ENCODE results near the gene BPIFB6. TPM values are rescaled to one million over a fixed set of nuclear protein-coding genes. Genes with fewer than 3 reads are reported as not detected.

BPIFB6 gene
- total RNA-seq, 1 experiment from 2014 or later: not detected

DNA sequence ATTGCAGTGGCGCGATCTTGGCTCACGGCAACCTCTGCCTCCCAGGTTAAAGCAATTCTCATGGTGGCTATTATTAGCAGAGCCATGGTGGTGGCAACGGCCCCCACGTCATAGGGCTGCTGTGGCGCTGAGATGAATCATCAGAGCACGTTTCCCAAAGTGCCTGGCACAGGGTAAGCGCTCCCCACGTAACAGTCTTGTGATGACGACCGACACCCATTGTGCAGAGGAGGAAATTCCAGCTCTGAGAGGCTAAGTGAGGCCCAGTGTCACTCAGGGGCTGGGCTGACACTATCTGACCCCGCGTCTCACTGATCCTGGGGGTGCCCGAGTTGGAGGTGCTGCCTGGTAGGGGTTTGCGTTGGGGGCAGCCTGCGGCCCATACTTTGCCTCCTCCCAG, 43.4 kb upstream of the BPIFB6 start:
- CTCF ChIA-PET: no interaction called here
- BruUV-seq (replicated peaks): no TSS peak
- ATAC-seq (no peak), DNase-seq (no peak)
- TF ChIP-seq EZH2 (IDR thresholded peaks at IDR 0.05; ENCODE audit: low read length, unreplicated experiment): no peak
- TF ChIP-seq, protein P1, sequence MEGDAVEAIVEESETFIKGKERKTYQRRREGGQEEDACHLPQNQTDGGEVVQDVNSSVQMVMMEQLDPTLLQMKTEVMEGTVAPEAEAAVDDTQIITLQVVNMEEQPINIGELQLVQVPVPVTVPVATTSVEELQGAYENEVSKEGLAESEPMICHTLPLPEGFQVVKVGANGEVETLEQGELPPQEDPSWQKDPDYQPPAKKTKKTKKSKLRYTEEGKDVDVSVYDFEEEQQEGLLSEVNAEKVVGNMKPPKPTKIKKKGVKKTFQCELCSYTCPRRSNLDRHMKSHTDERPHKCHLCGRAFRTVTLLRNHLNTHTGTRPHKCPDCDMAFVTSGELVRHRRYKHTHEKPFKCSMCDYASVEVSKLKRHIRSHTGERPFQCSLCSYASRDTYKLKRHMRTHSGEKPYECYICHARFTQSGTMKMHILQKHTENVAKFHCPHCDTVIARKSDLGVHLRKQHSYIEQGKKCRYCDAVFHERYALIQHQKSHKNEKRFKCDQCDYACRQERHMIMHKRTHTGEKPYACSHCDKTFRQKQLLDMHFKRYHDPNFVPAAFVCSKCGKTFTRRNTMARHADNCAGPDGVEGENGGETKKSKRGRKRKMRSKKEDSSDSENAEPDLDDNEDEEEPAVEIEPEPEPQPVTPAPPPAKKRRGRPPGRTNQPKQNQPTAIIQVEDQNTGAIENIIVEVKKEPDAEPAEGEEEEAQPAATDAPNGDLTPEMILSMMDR (conservative IDR thresholded peaks at IDR 0.05; ENCODE audit: low read depth, low read length): no peak
- no peak for TF ChIP-seq EZH2phosphoT487 (IDR thresholded peaks at IDR 0.05; ENCODE audit: borderline replicate concordance, low read length)
- Histone ChIP-seq H3K4me3 (ENCODE audit: low read length) (no peak overlapping the region), H3K4me1 (ENCODE audit: insufficient read depth, low read length) (no peaks in the 10 kb centered on the region), H3F3A (ENCODE audit: low read length, unreplicated experiment) (no peaks in the 10 kb centered on the region), H2AFZ (ENCODE audit: low read length) (no peak overlapping the region), H4K20me1 (ENCODE audit: low read length) (no peaks in the 10 kb centered on the region), H3K9ac (ENCODE audit: low read length) (no peak overlapping the region), H3K27ac (ENCODE audit: low read length) (no peak overlapping the region), H3K27me3 (ENCODE audit: low read length) (peaks cover 32% of the 10 kb centered on the region), H3K79me2 (ENCODE audit: low read length) (no peaks in the 10 kb centered on the region), H3K9me2 (replicated peaks; ENCODE audit: low read length) (no peaks in the 10 kb centered on the region), H3K4me2 (ENCODE audit: low read length) (no peak overlapping the region), H3K36me3 (ENCODE audit: low read depth, low read length) (no peaks in the 10 kb centered on the region), H3K9me3 (ENCODE audit: low read length) (no peaks in the 10 kb centered on the region)
- intact Hi-C loops (cut with micrococcal nuclease): no loop called here
- POLR2A ChIA-PET (ENCODE audit: unreplicated experiment): no interaction called here

DNA sequence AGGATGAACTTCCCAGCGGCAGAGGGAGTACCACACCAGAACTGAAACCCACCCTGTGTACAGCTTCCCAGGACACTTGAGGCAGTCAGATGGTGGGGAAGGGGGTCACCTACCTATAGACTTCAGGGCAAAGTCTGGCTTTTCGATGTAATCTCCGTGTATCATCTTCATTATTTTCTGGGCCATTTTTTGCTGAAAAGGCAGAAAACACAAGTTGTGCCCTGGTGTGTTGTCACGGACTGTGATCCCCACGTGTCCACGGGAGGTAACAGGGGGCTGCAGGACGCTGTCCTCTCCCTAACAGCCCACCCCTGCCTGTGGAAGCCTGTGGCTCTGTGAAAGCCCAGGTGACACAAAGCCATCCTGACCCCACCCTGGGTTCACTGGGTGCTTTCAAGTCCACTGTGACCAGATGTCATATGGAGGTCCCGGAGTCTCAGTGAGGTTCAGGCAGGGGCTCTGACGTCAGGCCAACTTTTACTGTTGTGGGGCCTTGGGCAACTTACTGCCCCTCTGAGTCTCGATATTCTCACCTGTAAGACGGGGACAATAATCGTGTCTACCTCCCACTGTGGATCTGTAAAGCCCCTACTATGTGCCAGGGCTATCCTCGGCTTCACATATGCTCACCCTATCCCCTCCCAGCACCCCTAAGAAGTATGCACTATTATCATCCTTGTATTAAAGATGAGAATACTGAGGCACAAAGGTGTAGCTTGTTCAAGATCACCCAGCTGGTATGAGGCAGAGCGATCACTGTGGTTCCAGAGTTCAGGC, 41.8 kb upstream of the BPIFB6 start:
- CTCF ChIA-PET: no interaction called here
- Histone ChIP-seq H4K20me1 (ENCODE audit: low read length) (no peaks in the 10 kb centered on the region), H3K4me3 (ENCODE audit: low read length) (no peak overlapping the region), H3K79me2 (ENCODE audit: low read length) (no peaks in the 10 kb centered on the region), H2AFZ (ENCODE audit: low read length) (no peak overlapping the region), H3K36me3 (ENCODE audit: low read depth, low read length) (no peaks in the 10 kb centered on the region), H3K27ac (ENCODE audit: low read length) (no peak overlapping the region), H3K4me2 (ENCODE audit: low read length) (no peak overlapping the region), H3K9me3 (ENCODE audit: low read length) (no peaks in the 10 kb centered on the region), H3F3A (ENCODE audit: low read length, unreplicated experiment) (no peaks in the 10 kb centered on the region), H3K4me1 (ENCODE audit: insufficient read depth, low read length) (no peaks in the 10 kb centered on the region), H3K27me3 (ENCODE audit: low read length) (peaks cover 42% of the 10 kb centered on the region), H3K9me2 (replicated peaks; ENCODE audit: low read length) (no peaks in the 10 kb centered on the region), H3K9ac (ENCODE audit: low read length) (no peak overlapping the region)
- DNase-seq (no peak), ATAC-seq (no peak)
- POLR2A ChIA-PET (ENCODE audit: unreplicated experiment): no interaction called here
- BruUV-seq (replicated peaks): no TSS peak
- TF ChIP-seq EZH2phosphoT487 (IDR thresholded peaks at IDR 0.05; ENCODE audit: borderline replicate concordance, low read length): no peak
- TF ChIP-seq, protein P1 (conservative IDR thresholded peaks at IDR 0.05; ENCODE audit: low read depth, low read length): no peak
- TF ChIP-seq EZH2 (IDR thresholded peaks at IDR 0.05; ENCODE audit: low read length, unreplicated experiment): no peak
- intact Hi-C loops (cut with micrococcal nuclease): no loop called here

DNA sequence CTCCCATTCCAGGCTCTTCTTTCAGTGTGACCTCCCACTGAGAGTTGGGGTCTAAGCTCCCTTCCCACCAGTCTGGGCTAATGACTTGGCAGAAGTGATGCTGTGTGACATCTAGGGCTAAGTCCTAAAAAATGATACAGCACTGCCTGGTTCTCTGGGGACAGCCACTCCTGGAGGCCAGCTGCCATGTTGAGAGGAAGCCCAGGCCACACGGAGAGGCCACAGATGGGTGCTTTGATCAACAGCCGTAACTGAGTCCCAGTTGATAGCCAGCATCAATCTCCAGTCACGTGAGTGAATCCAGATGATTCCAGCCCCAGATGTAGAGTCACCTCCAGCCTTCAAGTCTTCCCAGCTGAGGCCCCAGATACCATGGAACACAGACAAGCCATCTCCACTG, 41.0 kb upstream of the BPIFB6 start:
- TF ChIP-seq EZH2phosphoT487 (IDR thresholded peaks at IDR 0.05; ENCODE audit: borderline replicate concordance, low read length) (no peak), EZH2 (IDR thresholded peaks at IDR 0.05; ENCODE audit: low read length, unreplicated experiment) (no peak)
- TF ChIP-seq, protein P1 (conservative IDR thresholded peaks at IDR 0.05; ENCODE audit: low read depth, low read length): no peak
- H3K27me3 ChIP-seq (ENCODE audit: low read length): peaks cover 48% of the 10 kb centered on the region

More for the DNA sequence above, 41.0 kb upstream of the BPIFB6 start:
- no TSS peak for BruUV-seq (replicated peaks)
- Histone ChIP-seq H3K9me3 (ENCODE audit: low read length) (no peaks in the 10 kb centered on the region), H4K20me1 (ENCODE audit: low read length) (no peaks in the 10 kb centered on the region), H3K36me3 (ENCODE audit: low read depth, low read length) (no peaks in the 10 kb centered on the region), H3K79me2 (ENCODE audit: low read length) (no peaks in the 10 kb centered on the region), H2AFZ (ENCODE audit: low read length) (no peak overlapping the region), H3F3A (ENCODE audit: low read length, unreplicated experiment) (no peaks in the 10 kb centered on the region), H3K27ac (ENCODE audit: low read length) (no peak overlapping the region), H3K9me2 (replicated peaks; ENCODE audit: low read length) (no peaks in the 10 kb centered on the region), H3K9ac (ENCODE audit: low read length) (no peak overlapping the region), H3K4me1 (ENCODE audit: insufficient read depth, low read length) (no peaks in the 10 kb centered on the region), H3K4me2 (ENCODE audit: low read length) (no peak overlapping the region), H3K4me3 (ENCODE audit: low read length) (no peak overlapping the region)
- ChIA-PET POLR2A (ENCODE audit: unreplicated experiment) (no interaction called here), CTCF (no interaction called here)
- intact Hi-C loops (cut with micrococcal nuclease): no loop called here
- DNase-seq (no peak), ATAC-seq (no peak)

All from PC-3 (cell line).